HG03442 (cell line): ENCODE measurements around the gene SIM2.

Experiments
- ATAC-seq: cut with Tn5 transposase; IDR thresholded peaks from one replicate; pipeline ENCODE4 v1.9.1; 2021; ENCODE audit warnings: mild to moderate bottlenecking, moderate library complexity; ENCODE audit not compliant: unreplicated experiment

Gene SIM2

GRCh38 chr21:36709868-36710728 lies 11.2 kb downstream of the SIM2 start:
- no peak for ATAC-seq

GRCh38 chr21:36710729-36711048 lies 11.8 kb downstream of the SIM2 start:
- ATAC-seq: no peak

DNA sequence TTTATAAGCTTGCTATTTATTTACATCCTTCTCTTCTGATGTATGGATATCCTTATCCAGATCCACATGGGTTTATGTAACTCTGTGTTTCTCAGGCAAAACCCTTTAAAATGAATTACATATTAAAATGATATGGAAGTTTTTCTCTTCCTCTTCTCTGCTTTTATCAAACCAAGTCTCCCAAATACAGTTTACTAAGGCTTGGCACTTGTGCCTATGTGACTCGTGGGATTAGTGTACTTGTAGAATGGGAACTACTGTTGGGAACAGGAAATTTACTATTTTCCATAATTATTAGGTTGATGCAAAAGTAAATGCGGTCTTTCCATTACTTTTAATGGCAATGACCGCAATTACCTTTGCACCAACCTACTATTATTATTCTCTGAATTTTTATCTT lies 14.8 kb downstream of the SIM2 start:
- ATAC-seq: no peak

DNA sequence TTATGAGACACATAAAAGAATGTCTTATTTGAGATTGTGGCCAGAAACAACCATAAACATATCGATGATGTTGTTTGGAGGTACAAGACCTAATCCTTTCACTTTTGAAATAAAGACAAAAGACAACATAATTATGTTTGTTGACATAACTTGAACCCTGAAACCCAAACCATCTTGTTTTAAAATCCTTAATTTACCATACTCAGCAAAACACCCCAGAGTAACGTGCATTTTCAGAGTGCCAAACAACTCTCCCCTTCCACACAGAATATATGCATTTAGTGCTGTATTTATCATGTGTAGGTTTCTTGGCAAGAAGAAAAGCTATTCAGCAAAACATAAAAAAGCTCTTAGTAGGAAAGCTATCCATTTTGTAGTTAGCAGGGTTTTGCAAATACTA lies 17.5 kb downstream of the SIM2 start:
- no peak for ATAC-seq

GRCh38 chr21:36716836-36717235 lies 17.9 kb downstream of the SIM2 start:
- ATAC-seq: no peak

DNA sequence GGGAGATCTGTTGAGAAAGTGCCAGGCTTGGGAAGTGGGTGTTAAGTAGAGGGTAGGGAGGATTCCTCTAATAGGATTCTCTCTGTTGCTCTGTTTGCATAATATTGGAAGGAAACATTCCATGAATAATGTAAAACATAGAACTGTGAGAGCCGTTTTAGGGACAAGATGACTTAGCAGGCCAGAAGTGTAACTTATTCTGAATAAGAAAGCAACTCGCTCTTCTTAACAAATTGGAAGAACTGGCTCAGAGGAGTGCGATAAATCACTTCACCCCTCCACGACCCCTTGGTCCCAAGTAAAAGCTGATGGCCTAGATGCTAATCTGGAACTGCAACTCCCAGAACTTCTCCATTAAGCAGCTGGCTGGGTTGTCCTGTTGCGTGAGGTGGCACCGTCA lies 19.1 kb downstream of the SIM2 start:
- ATAC-seq: no peak

DNA sequence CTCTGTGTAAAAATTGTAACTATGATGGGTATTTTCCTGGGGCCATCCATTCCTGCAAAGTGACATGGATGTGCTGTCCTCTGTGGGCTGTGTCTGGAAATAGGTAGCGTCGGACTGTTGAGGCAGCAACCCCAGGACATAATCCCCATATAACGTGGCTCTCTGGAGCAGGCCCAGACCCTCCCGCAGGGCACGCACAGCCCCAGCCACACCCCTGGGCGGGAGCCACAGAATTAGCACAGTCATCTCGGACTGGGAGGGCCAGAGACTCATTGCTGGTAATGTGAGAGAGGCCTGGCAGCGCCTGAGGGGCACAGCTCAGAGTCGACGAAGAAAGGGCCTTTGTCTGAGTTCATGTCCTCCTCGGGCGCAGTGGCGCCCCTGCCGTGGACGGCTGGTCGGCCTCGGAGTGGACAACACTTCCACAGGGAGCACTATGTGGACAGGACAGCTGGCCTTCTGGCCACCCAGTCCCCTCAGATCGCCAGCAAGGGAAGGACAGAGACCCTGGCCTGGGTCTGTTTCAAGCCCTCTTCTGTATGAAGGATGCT lies 20.1 kb downstream of the SIM2 start:
- no peak for ATAC-seq

GRCh38 chr21:36719614-36720013 lies 20.7 kb downstream of the SIM2 start:
- ATAC-seq: no peak

- ATAC-seq: no peak
These were observed 22.9 kb downstream of the SIM2 start for GRCh38 chr21:36721817-36722216.

DNA sequence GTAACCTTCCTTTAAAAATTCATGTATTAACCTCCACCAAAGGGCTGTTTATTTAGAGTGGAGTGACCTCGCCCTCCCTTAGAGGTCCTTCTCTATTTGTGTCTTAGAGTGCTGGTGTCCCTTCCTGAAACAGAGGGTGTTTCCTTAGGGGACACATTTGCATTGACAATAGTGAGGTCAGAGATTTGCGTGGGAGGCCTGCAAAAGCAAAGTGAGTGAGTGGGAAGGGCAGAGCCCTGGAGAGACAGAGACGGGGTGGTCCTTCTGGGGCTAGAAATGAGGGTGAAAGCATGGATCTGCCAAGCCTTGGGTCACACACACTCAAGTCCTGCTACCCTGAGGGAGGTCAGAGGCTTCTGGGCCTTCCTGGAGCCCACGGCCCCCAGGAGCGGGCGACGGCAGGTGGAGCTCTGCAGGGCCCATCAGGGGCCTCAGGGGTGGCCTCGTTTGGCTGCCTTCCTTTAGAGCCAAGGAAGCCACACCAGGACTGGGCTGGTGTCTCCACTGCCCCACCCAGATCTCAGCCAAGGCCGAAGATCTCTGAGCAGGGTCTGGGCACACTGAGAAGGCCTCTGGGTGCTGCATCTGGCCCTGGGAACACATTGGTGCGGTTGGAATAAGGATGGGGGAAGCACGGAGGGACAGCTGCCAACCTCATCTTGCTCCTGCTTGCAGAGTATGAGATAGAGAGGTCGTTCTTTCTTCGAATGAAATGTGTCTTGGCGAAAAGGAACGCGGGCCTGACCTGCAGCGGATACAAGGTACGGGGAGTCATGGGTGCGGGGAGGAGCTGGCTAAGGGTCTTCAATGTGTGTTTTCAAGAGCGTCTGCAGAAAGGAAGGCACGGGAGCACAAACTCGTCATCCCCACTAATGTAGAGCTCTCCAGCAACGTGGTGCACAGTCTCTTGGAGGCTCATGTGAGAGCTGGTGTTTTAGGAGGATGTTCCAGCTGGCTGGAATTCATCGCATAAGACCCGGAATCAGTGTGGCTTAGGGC lies 23.8 kb downstream of the SIM2 start:
- no peak for ATAC-seq

GRCh38 chr21:36723371-36723881 lies 24.5 kb downstream of the SIM2 start:
- no peak for ATAC-seq

DNA sequence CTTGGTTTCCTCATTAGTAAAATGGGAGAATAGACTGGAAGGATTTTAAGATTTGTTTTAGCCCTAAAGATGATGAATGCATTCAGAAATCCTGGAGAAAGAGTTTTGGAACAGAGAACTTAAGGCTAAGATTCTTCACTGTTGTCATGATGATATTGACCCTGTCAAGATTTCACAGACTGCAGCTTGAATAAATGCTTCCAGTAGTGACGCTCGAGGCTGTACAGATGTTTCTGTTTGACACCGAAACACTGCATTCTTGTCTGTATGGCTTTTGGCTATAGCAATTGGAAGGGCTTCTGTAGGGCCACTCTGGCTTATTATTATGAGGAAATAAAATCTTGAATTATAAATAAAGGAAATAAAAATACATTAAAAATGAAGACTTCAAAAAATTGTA lies 25.7 kb downstream of the SIM2 start:
- ATAC-seq: no peak

- ATAC-seq: no peak
These were observed 27.0 kb downstream of the SIM2 start for GRCh38 chr21:36725793-36726386.

DNA sequence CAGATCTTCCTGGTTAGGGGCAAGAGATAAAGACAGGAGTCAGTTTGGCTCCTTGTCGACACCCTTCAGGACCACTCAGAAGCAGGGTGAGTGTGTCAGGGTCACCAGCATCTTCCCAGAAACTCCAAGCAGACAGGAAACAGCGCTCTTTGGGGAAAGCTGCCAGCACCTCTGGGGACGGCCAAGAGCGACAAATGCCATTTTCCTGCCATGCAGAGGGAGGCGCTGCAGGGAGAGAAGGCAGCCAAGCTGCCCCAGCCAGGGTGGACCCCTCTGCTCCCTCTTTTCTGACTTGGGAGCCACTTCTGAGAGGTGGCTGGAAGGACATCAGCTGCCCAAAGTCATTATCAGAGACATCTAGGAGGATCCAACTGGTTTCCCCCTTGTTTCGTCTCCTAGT lies 29.0 kb downstream of the SIM2 start:
- ATAC-seq: no peak

- ATAC-seq: no peak
These were observed 29.6 kb downstream of the SIM2 start for GRCh38 chr21:36728371-36729111.

DNA sequence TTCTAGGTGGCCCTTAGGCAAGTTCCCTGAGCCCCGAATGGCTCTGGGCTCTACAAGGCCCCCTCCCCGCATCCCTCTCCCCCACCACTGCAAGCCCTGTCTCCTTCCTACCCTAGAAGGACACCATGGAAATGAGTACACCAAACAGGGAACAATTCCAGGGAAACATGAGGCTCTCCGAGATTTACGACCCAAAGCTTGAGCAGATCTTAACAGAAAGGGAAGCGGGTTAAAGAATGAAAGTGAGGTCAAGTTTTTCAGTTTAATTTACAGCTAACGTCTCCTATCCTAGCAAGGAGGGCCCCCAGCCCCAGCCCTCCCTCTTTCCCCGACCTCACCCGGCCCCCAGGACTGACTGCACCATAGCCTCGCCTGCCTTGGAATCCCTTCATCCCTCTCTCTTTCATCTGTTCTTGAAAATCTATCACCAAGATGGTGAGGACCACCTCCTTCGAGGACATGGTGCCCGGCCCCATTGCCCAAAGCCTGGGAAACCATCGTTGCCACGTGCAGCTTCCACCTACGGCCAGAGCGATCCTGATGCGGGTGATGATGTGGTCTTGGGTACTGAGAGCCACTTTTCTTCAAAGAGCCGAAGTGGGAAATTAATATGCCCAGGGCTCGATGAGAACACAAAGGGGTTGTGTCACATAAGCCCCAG lies 30.5 kb downstream of the SIM2 start:
- ATAC-seq: no peak

- ATAC-seq: no peak
These were observed 31.7 kb downstream of the SIM2 start for GRCh38 chr21:36730291-36731281.

- no peak for ATAC-seq
These were observed 33.3 kb downstream of the SIM2 start for GRCh38 chr21:36732217-36732616.

DNA sequence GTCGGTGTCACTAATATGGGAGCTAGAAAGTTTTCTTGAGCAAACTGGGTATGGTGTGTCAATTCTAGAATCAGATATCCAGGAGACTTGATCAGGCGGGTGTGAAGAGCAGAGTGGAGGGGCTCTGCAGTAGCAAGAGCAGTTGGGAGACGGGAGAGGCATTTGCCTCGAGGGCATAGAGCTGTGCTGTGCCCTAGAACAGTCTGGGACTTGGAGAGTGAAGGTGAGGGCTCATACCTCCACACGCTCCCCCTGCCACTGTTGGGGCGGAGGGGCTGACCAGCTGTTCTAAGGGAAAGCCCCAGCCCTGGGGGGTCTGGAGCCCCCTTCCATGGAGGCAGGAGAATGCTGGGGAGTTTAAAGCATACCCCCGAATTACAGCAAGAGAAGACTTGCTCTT lies 33.8 kb downstream of the SIM2 start:
- ATAC-seq: no peak
